GM12878 (cell line): ENCODE results near the gene SETBP1. TPM values are rescaled to one million over a fixed set of nuclear protein-coding genes. Genes with fewer than 3 reads are reported as not detected.

Source experiments
- HDAC2 ChIP-seq: fragments of 200-600 bp; sonication (generic); IDR thresholded peaks from 2 replicates; pipeline ENCODE4 v1.6.1; 2017
- KDM1A ChIP-seq: fragments of 200-600 bp; sonication (generic); IDR thresholded peaks from 2 replicates; pipeline ENCODE4 v1.6.1; 2016; ENCODE audit warnings: borderline replicate concordance
- MYB ChIP-seq: fragments of 150-350 bp; IDR thresholded peaks from 2 replicates; pipeline ENCODE4 v1.6.1; 2014; ENCODE audit warnings: mild to moderate bottlenecking, low read depth, low read length, borderline replicate concordance
- NR2C2 ChIP-seq: IDR thresholded peaks from 2 replicates; pipeline ENCODE4 v1.6.1; 2011; ENCODE audit warnings: borderline replicate concordance, low read depth; ENCODE audit not compliant: control insufficient read depth, insufficient read length
- NR2F1 ChIP-seq: fragments of 450-650 bp; conservative IDR thresholded peaks from 2 replicates; pipeline ENCODE4 v1.6.1; 2017; ENCODE audit warnings: mild to moderate bottlenecking
- SPI1 ChIP-seq: IDR thresholded peaks from 2 replicates; pipeline ENCODE4 v1.6.1; 2011; ENCODE audit warnings: low read depth, mild to moderate bottlenecking, low read length, moderate library complexity, borderline replicate concordance; ENCODE audit not compliant: insufficient read depth
- TARDBP ChIP-seq: IDR thresholded peaks from 2 replicates; pipeline ENCODE4 v1.6.1; 2016; ENCODE audit warnings: borderline replicate concordance
- polyA plus RNA-seq, 11 experiments: library from polyadenylated mRNA; depleted of rRNA in 4 of 11; unstranded in 6 of 11; stranded (reverse) in 5 of 11; fragments of >200 nt; fragmentation: Nextera tagmentation in 4 of 11; fragmentation: Illumina TruSeq in 1 of 11; extraction: Ambion mirVana in 4 of 11; extraction: Trizol in 1 of 11; gene quantifications; 1 replicate in 1 of 11; 2 replicates in 10 of 11; pipeline versions ENCODE4 v1.2.1 to v1.2.3, GENCODE V29; 2011 to 2016; ENCODE audit warnings: inconsistent platforms in 2 of 11, missing spikeins in 2 of 11, low read depth in 1 of 11
- total RNA-seq, 4 experiments: library from RNA; depleted of rRNA in 3 of 4; stranded (reverse); fragments of >200 nt in 3 of 4; fragmentation: Illumina TruSeq in 1 of 4; extraction: Trizol in 1 of 4; gene quantifications; 2 replicates each; pipeline versions ENCODE4 v1.2.1 to v1.2.3, GENCODE V29; 2013 to 2021
- TF ChIP-seq, protein P1 (sequence below): fragments of 150-350 bp; IDR thresholded peaks from 2 replicates; pipeline ENCODE4 v1.6.1; 2016; ENCODE audit warnings: low read depth, low read length
- TF ChIP-seq, protein P2 (sequence below): fragments of 450-650 bp; IDR thresholded peaks from 2 replicates; pipeline ENCODE4 v1.6.1; 2017; ENCODE audit warnings: antibody characterized with exemption, mild to moderate bottlenecking, moderate library complexity
- TF ChIP-seq, protein P3 (sequence below): fragments of 450-650 bp; IDR thresholded peaks from 2 replicates; pipeline ENCODE4 v1.6.1; 2016; ENCODE audit warnings: mild to moderate bottlenecking

Gene SETBP1
- total and polyA plus RNA-seq, 10 of the 15 experiments (the other 5 are each of a cell fraction or from before 2014, with no cell fraction given): 0.99 to 29.7 (median 8.3) TPM

DNA sequence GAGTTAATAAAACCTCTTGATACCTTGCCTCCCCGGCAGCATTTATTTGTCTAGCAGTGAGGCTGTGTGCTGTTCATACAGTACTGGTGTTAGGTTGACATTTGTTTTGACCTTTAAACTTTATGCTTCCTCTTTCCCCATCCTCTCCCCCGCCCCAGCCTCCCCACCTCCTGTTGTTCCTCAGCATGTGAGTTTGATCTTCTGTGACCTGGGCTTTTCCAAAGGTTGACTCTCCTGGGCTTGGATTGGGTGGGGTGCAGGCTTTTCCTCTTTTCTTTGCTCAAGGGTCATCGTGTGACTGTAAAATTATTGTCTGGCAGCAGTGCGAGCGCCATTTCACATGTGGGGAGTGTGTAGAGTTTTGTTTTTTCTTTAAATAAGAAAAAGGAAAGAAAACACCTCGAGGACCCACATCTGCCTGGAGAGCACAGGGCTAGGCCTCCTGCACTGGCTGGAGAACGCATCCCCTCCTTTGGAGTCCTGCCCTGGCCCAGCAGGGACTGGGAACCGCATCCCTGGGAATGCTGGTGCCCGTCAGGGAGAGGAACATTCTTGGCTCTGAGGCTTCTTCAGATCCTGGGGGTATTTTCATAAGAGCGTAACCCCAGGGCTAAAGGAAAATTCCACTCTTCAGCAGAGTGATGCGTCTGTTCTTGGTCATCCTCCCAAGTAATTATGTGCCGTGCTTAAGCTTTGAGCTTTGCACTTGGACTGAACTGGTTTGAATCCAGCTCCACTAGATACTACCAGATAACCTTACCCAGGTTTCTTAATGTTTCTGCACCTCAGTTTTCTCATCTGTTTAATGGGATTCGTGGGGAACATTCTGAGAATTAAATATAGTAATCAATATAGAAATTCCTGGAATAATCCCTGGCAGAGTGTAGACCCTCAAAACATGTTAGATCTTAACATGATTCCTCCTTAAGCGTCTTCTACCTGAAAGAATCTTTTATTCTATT lies 91.5 kb downstream of the SETBP1 start (continued):
- TF ChIP-seq, protein P1, sequence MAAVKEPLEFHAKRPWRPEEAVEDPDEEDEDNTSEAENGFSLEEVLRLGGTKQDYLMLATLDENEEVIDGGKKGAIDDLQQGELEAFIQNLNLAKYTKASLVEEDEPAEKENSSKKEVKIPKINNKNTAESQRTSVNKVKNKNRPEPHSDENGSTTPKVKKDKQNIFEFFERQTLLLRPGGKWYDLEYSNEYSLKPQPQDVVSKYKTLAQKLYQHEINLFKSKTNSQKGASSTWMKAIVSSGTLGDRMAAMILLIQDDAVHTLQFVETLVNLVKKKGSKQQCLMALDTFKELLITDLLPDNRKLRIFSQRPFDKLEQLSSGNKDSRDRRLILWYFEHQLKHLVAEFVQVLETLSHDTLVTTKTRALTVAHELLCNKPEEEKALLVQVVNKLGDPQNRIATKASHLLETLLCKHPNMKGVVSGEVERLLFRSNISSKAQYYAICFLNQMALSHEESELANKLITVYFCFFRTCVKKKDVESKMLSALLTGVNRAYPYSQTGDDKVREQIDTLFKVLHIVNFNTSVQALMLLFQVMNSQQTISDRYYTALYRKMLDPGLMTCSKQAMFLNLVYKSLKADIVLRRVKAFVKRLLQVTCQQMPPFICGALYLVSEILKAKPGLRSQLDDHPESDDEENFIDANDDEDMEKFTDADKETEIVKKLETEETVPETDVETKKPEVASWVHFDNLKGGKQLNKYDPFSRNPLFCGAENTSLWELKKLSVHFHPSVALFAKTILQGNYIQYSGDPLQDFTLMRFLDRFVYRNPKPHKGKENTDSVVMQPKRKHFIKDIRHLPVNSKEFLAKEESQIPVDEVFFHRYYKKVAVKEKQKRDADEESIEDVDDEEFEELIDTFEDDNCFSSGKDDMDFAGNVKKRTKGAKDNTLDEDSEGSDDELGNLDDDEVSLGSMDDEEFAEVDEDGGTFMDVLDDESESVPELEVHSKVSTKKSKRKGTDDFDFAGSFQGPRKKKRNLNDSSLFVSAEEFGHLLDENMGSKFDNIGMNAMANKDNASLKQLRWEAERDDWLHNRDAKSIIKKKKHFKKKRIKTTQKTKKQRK: no peak
- TF ChIP-seq, protein P2, sequence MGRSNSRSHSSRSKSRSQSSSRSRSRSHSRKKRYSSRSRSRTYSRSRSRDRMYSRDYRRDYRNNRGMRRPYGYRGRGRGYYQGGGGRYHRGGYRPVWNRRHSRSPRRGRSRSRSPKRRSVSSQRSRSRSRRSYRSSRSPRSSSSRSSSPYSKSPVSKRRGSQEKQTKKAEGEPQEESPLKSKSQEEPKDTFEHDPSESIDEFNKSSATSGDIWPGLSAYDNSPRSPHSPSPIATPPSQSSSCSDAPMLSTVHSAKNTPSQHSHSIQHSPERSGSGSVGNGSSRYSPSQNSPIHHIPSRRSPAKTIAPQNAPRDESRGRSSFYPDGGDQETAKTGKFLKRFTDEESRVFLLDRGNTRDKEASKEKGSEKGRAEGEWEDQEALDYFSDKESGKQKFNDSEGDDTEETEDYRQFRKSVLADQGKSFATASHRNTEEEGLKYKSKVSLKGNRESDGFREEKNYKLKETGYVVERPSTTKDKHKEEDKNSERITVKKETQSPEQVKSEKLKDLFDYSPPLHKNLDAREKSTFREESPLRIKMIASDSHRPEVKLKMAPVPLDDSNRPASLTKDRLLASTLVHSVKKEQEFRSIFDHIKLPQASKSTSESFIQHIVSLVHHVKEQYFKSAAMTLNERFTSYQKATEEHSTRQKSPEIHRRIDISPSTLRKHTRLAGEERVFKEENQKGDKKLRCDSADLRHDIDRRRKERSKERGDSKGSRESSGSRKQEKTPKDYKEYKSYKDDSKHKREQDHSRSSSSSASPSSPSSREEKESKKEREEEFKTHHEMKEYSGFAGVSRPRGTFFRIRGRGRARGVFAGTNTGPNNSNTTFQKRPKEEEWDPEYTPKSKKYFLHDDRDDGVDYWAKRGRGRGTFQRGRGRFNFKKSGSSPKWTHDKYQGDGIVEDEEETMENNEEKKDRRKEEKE: no peak
- TF ChIP-seq SPI1: no peak
- TF ChIP-seq KDM1A: no peak
- no peak for TF ChIP-seq HDAC2
- no peak for TF ChIP-seq NR2F1
- TF ChIP-seq MYB: no peak
- TF ChIP-seq TARDBP: no peak
- no peak for TF ChIP-seq NR2C2
- TF ChIP-seq, protein P3, sequence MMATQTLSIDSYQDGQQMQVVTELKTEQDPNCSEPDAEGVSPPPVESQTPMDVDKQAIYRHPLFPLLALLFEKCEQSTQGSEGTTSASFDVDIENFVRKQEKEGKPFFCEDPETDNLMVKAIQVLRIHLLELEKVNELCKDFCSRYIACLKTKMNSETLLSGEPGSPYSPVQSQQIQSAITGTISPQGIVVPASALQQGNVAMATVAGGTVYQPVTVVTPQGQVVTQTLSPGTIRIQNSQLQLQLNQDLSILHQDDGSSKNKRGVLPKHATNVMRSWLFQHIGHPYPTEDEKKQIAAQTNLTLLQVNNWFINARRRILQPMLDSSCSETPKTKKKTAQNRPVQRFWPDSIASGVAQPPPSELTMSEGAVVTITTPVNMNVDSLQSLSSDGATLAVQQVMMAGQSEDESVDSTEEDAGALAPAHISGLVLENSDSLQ: no peak
